GM12878 (cell line): ENCODE data around the gene BUB1B. TPM values are rescaled to one million over a fixed set of nuclear protein-coding genes. Genes with fewer than 3 reads are reported as not detected.

Source experiments
- ATAC-seq: fragments of 200-7000 bp; cut with Tn5 transposase; 3 replicates; pipeline ENCODE4 v1.9.1; 2020; ENCODE audit warnings: mild to moderate bottlenecking, moderate library complexity
- BruUV-seq: library from RNA; stranded (reverse); fragments of 400-500 nt; replicated peaks from 2 replicates; lab custom pipeline; 2021; lab: Mats Ljungman, UMichigan
- CTCF ChIA-PET: fragments of 300-600 bp; sonication (Branson Sonifier 250); formaldehyde crosslinking; extraction: SDS; loops from one replicate; lab custom pipeline; 2021; ENCODE audit warnings: inconsistent platforms; lab: Yijun Ruan, JAX
- POLR2A ChIA-PET: fragments of 350-600 bp; formaldehyde crosslinking; extraction: SDS; loops from one replicate; lab custom pipeline; 2021; ENCODE audit warnings: inconsistent platforms; lab: Charles Lee
- RAD21 ChIA-PET: fragments of 300-600 bp; sonication (Branson Sonifier 250); formaldehyde crosslinking; loops from one replicate; lab custom pipeline; 2023; ENCODE audit warnings: antibody characterized with exemption; ENCODE audit not compliant: unreplicated experiment; lab: Charles Lee
- SMC1A ChIA-PET: fragments of 300-600 bp; sonication (Branson Sonifier 250); formaldehyde crosslinking; loops from one replicate; lab custom pipeline; 2023; ENCODE audit not compliant: unreplicated experiment, uncharacterized antibody; lab: Charles Lee
- DNase-seq: peaks from one replicate; pipeline ENCODE4 v3.0.0-alpha.2; 2011; ENCODE audit warnings: low read depth, low spot score
- FAIRE-seq: peaks from 3 replicates; lab custom pipeline; 2011; peaks lifted over from hg19 to GRCh38; lab: Jason Lieb, UNC
- H2AFZ ChIP-seq: 2 replicates; pipeline ENCODE4 v1.6.0; 2011; ENCODE audit warnings: low read depth, low read length, control low read depth; ENCODE audit not compliant: control insufficient read depth
- H3K27ac ChIP-seq: 2 replicates; pipeline ENCODE4 v1.5.1; 2011; ENCODE audit warnings: control low read depth; ENCODE audit not compliant: control insufficient read depth, insufficient read depth
- H3K27me3 ChIP-seq, 2 experiments: replicated peaks in 1 of 2; 2 replicates each; pipeline versions ENCODE4 v1.6.0 to v1.6.1; 2011; ENCODE audit warnings: low read length in 1 of 2; ENCODE audit not compliant: control insufficient read depth in 2 of 2, insufficient read depth in 2 of 2
- H3K36me3 ChIP-seq, 2 experiments: 2 replicates each; pipeline ENCODE4 v1.5.1; 2011; ENCODE audit warnings: low read length in 1 of 2; ENCODE audit not compliant: control insufficient read depth in 2 of 2, insufficient read depth in 2 of 2
- H3K4me1 ChIP-seq: 2 replicates; pipeline ENCODE4 v1.6.1; 2011; ENCODE audit warnings: mild to moderate bottlenecking, low read length, moderate library complexity, mixed read lengths; ENCODE audit not compliant: control insufficient read depth, insufficient read depth
- H3K4me2 ChIP-seq: 2 replicates; pipeline ENCODE4 v1.6.0; 2011; ENCODE audit warnings: control low read depth; ENCODE audit not compliant: control insufficient read depth, insufficient read depth
- H3K4me3 ChIP-seq: fragments of 200-600 bp; sonication (generic); 2 replicates; pipeline ENCODE4 v1.5.1; 2016
- H3K79me2 ChIP-seq: 2 replicates; pipeline ENCODE4 v1.6.0; 2011; ENCODE audit warnings: low read length; ENCODE audit not compliant: control insufficient read depth, insufficient read depth
- H3K9ac ChIP-seq: 2 replicates; pipeline ENCODE4 v1.8.0; 2011; ENCODE audit warnings: low read length, control low read depth, mixed read lengths; ENCODE audit not compliant: control insufficient read depth, insufficient read depth
- H3K9me3 ChIP-seq: replicated peaks from 3 replicates; pipeline ENCODE4 v1.5.1; 2011; ENCODE audit warnings: mild to moderate bottlenecking, low read length; ENCODE audit not compliant: control insufficient read depth, insufficient read depth
- H4K20me1 ChIP-seq: 2 replicates; pipeline ENCODE4 v1.6.0; 2011; ENCODE audit not compliant: control insufficient read depth, insufficient read depth
- BCL11A ChIP-seq: IDR thresholded peaks from 2 replicates; pipeline ENCODE4 v1.6.1; 2011; ENCODE audit warnings: low read depth, low read length
- BHLHE40 ChIP-seq, 2 experiments: fragments of 450-650 bp in 1 of 2; IDR thresholded peaks; 2 replicates each; pipeline ENCODE4 v1.6.1; 2011 to 2017; ENCODE audit warnings: low read depth in 2 of 2, borderline replicate concordance in 1 of 2, improper control_type of control experiment in 1 of 2, low read length in 1 of 2, mild to moderate bottlenecking in 1 of 2
- EP300 ChIP-seq, 2 experiments: fragments of 150-350 bp in 1 of 2; IDR thresholded peaks; 2 replicates each; pipeline ENCODE4 v1.6.1; 2011 to 2012; ENCODE audit warnings: low read depth in 2 of 2, low read length in 2 of 2, borderline replicate concordance in 1 of 2, improper control_type of control experiment in 1 of 2, inconsistent platforms in 1 of 2; ENCODE audit not compliant: control insufficient read depth in 1 of 2
- HDGF ChIP-seq: fragments of 450-650 bp; IDR thresholded peaks from 2 replicates; pipeline ENCODE4 v1.6.1; 2016; ENCODE audit warnings: antibody characterized with exemption
- IRF5 ChIP-seq: fragments of 450-650 bp; IDR thresholded peaks from 2 replicates; pipeline ENCODE4 v1.6.1; 2017; ENCODE audit warnings: borderline replicate concordance
- KDM1A ChIP-seq: fragments of 200-600 bp; sonication (generic); IDR thresholded peaks from 2 replicates; pipeline ENCODE4 v1.6.1; 2016; ENCODE audit warnings: borderline replicate concordance
- NFYB ChIP-seq: IDR thresholded peaks from 2 replicates; pipeline ENCODE4 v1.6.1; 2011; ENCODE audit warnings: low read depth, mild to moderate bottlenecking, low read length, improper control_type of control experiment, moderate library complexity; ENCODE audit not compliant: insufficient read depth
- WRNIP1 ChIP-seq: IDR thresholded peaks from 2 replicates; pipeline ENCODE4 v1.6.1; 2011; ENCODE audit warnings: low read depth, low read length, improper control_type of control experiment, borderline replicate concordance
- ZBTB33 ChIP-seq: fragments of 450-650 bp; IDR thresholded peaks from 2 replicates; pipeline ENCODE4 v1.6.1; 2017; ENCODE audit warnings: mild to moderate bottlenecking
- ZNF274 ChIP-seq: IDR thresholded peaks from one replicate; pipeline ENCODE4 v1.8.0; 2011; ENCODE audit not compliant: insufficient read length, insufficient read depth
- ZSCAN29 ChIP-seq: fragments of 450-650 bp; IDR thresholded peaks from 2 replicates; pipeline ENCODE4 v1.6.1; 2017; ENCODE audit warnings: mild to moderate bottlenecking, moderate library complexity
- WGBS: methylation state at CpG from one replicate; pipeline ENCODE4 v1.1.6; 2016; ENCODE audit warnings: low lambda C conversion rate; ENCODE audit not compliant: insufficient replicate concordance, insufficient coverage; ENCODE audit errors: missing lambda C conversion rate; 5-methylcytosine and 5-hydroxymethylcytosine counted together
- in situ Hi-C: fragments of 300-500 bp; cut with MboI; formaldehyde crosslinking; loops from 9 replicates; pipeline ENCODE4 v1.14.3; 2018; ENCODE audit warnings: mixed read lengths
- intact Hi-C: fragments of 100-400 bp; cut with micrococcal nuclease; formaldehyde crosslinking; loops from one replicate; pipeline ENCODE4 v1.14.2; 2022; ENCODE audit not compliant: unreplicated experiment
- polyA plus RNA-seq, 11 experiments: library from polyadenylated mRNA; depleted of rRNA in 4 of 11; unstranded in 6 of 11; stranded (reverse) in 5 of 11; fragments of >200 nt; fragmentation: Nextera tagmentation in 4 of 11; fragmentation: Illumina TruSeq in 1 of 11; extraction: Ambion mirVana in 4 of 11; extraction: Trizol in 1 of 11; gene quantifications; 1 replicate in 1 of 11; 2 replicates in 10 of 11; pipeline versions ENCODE4 v1.2.1 to v1.2.3, GENCODE V29; 2011 to 2016; ENCODE audit warnings: inconsistent platforms in 2 of 11, missing spikeins in 2 of 11, low read depth in 1 of 11
- total RNA-seq, 4 experiments: library from RNA; depleted of rRNA in 3 of 4; stranded (reverse); fragments of >200 nt in 3 of 4; fragmentation: Illumina TruSeq in 1 of 4; extraction: Trizol in 1 of 4; gene quantifications; 2 replicates each; pipeline versions ENCODE4 v1.2.1 to v1.2.3, GENCODE V29; 2013 to 2021
- TF ChIP-seq, protein P1 (sequence below): fragments of 450-650 bp; IDR thresholded peaks from 2 replicates; pipeline ENCODE4 v1.6.1; 2016; ENCODE audit warnings: mild to moderate bottlenecking
- TF ChIP-seq, protein P2 (sequence below): IDR thresholded peaks from 2 replicates; pipeline ENCODE4 v1.6.1; 2011; ENCODE audit warnings: low read depth, mild to moderate bottlenecking, low read length, moderate library complexity, borderline replicate concordance; ENCODE audit errors: extremely low read depth

Gene BUB1B
- total and polyA plus RNA-seq, 10 of the 15 experiments (the other 5 are each of a cell fraction or from before 2014, with no cell fraction given): 29.1 to 98.6 (median 77.3) TPM

DNA sequence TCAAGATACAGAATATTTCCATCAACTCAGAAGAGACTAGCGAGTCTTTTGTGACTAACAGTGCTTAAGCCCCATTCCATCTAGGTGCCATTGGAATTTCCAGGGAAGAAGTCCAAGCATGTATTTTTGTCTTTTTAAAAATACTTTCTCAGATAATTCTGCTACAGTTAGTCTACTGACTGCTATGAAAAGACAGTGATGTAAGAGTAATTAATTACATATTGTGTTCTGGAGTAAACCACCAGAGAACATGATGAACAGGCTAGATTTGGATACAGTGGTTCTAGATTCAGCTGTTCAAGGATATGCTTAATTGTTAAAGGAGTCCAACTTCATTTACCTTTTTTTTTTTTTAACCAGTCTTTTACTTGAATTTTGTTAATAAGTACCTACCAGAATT lies 43.2 kb downstream of the BUB1B start:
- H3K36me3 ChIP-seq: peaks cover 7 to 46% of the 10 kb centered on the region in 2 experiments
- BruUV-seq: no TSS peak
- H3K4me2 ChIP-seq: no peak overlapping the region
- no peaks in the 10 kb centered on the region for H3K27me3 ChIP-seq
- H3K9me3 ChIP-seq: no peaks in the 10 kb centered on the region
- H3K9ac ChIP-seq: no peak overlapping the region
- ChIA-PET RAD21 (interaction anchor here (0.9 to 1.4 kb wide), 2 partner anchors 99 to 158 kb away, joined by 3 to 4 read pairs; no protein-coding TSS in a partner anchor), CTCF (interaction anchor here (0.8 to 1.6 kb wide), 3 partner anchors 13 to 159 kb away, joined by 3 to 5 read pairs (median 4); no protein-coding TSS in a partner anchor), POLR2A (interaction anchor here (0.7 kb wide), 1 partner anchor 446 kb away, joined by 3 read pairs; no protein-coding TSS in a partner anchor), SMC1A (interaction anchor here (0.9 to 1.1 kb wide), 2 partner anchors 12 to 158 kb away, joined by 3 to 4 read pairs; no protein-coding TSS in a partner anchor)
- DNase-seq (no peak), ATAC-seq (no peak), FAIRE-seq (no peak)
- 100% methylated on average over 1 of the region's 1 CpG for WGBS
- H4K20me1 ChIP-seq: no peaks in the 10 kb centered on the region
- no peak for TF ChIP-seq ZBTB33
- TF ChIP-seq BCL11A: no peak
- no peak for TF ChIP-seq BHLHE40 (IDR thresholded peaks at IDR 0.05; ENCODE audit: borderline replicate concordance in 1 of 2, low read depth in 2 of 2, low read length in 1 of 2)
- TF ChIP-seq, protein P1, sequence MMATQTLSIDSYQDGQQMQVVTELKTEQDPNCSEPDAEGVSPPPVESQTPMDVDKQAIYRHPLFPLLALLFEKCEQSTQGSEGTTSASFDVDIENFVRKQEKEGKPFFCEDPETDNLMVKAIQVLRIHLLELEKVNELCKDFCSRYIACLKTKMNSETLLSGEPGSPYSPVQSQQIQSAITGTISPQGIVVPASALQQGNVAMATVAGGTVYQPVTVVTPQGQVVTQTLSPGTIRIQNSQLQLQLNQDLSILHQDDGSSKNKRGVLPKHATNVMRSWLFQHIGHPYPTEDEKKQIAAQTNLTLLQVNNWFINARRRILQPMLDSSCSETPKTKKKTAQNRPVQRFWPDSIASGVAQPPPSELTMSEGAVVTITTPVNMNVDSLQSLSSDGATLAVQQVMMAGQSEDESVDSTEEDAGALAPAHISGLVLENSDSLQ: no peak
- TF ChIP-seq KDM1A: no peak
- no peak for TF ChIP-seq HDGF
- TF ChIP-seq EP300 (IDR thresholded peaks at IDR 0.05; ENCODE audit: borderline replicate concordance in 1 of 2, control insufficient read depth in 1 of 2, low read depth in 2 of 2, low read length in 2 of 2): no peak
- TF ChIP-seq, protein P2, sequence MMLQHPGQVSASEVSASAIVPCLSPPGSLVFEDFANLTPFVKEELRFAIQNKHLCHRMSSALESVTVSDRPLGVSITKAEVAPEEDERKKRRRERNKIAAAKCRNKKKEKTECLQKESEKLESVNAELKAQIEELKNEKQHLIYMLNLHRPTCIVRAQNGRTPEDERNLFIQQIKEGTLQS: no peak
- TF ChIP-seq ZSCAN29: no peak
- no peak for TF ChIP-seq IRF5
- TF ChIP-seq NFYB: no peak
- TF ChIP-seq WRNIP1: no peak
- no peak for TF ChIP-seq ZNF274
- H3K4me3 ChIP-seq: no peak overlapping the region
- H3K27ac ChIP-seq: no peak overlapping the region
- in situ Hi-C loops: no loop called here
- no peaks in the 10 kb centered on the region for H3K79me2 ChIP-seq
- intact Hi-C loops: no loop called here
- H3K4me1 ChIP-seq: no peaks in the 10 kb centered on the region
- H2AFZ ChIP-seq: no peak overlapping the region
